Measurements from ENCODE around the gene CACNA1S.

Gene CACNA1S

DNA sequence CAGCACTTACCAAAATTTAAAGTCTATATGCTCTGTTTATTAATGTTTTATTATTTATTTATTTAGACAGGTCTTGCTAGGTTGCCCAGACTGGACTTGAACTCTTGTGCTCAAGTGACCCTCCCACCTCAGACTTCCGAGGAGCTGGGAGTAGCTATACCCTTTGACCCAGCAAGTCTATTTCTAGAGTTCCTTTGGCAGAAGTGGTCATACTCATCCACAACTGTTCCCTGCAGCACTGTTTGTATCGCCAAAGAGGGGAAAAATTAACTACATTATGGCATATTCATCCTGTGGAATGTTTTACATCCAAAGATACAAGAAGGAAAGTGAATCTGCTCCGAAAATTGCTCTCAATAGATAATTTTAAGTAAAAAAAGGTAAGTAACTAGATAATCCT lies 28.5 kb downstream of the CACNA1S start:
- TF ChIP-seq EP300 (IDR thresholded peaks at IDR 0.05; ENCODE audit: borderline replicate concordance), result no peak
- TF ChIP-seq NFIC (IDR thresholded peaks at IDR 0.05), result no peak
- no peak for TF ChIP-seq ZBTB7A (IDR thresholded peaks at IDR 0.05; ENCODE audit: low read depth)
- TF ChIP-seq TEAD4 (IDR thresholded peaks at IDR 0.05), result no peak

DNA sequence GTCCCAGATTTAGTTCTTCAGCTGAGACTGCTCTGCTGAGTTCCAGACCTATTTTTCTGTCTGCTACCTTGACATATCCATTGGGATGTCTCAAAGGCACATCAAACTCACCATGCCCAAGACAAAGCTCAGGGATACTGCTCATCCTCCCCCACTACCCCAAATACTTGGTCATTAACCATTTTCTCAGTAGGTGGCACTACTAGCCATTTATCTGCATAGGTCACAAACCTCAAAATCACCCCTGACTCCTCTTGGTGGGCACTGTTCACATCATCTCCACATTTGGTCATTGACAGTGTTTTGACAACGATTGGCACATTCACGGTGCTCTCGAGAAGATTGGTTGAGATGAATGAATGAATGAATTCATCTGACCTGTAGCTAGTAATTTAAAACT lies 32.1 kb downstream of the CACNA1S start:
- no peak for TF ChIP-seq NFIC (IDR thresholded peaks at IDR 0.05)
- TF ChIP-seq ZBTB7A (IDR thresholded peaks at IDR 0.05; ENCODE audit: low read depth), result no peak
- TF ChIP-seq, protein P1, sequence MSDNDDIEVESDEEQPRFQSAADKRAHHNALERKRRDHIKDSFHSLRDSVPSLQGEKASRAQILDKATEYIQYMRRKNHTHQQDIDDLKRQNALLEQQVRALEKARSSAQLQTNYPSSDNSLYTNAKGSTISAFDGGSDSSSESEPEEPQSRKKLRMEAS (IDR thresholded peaks at IDR 0.05), result no peak
- TF ChIP-seq EGR1 (IDR thresholded peaks at IDR 0.05), result no peak
- TF ChIP-seq EP300 (IDR thresholded peaks at IDR 0.05; ENCODE audit: borderline replicate concordance), result no peak
- TF ChIP-seq, protein P2, sequence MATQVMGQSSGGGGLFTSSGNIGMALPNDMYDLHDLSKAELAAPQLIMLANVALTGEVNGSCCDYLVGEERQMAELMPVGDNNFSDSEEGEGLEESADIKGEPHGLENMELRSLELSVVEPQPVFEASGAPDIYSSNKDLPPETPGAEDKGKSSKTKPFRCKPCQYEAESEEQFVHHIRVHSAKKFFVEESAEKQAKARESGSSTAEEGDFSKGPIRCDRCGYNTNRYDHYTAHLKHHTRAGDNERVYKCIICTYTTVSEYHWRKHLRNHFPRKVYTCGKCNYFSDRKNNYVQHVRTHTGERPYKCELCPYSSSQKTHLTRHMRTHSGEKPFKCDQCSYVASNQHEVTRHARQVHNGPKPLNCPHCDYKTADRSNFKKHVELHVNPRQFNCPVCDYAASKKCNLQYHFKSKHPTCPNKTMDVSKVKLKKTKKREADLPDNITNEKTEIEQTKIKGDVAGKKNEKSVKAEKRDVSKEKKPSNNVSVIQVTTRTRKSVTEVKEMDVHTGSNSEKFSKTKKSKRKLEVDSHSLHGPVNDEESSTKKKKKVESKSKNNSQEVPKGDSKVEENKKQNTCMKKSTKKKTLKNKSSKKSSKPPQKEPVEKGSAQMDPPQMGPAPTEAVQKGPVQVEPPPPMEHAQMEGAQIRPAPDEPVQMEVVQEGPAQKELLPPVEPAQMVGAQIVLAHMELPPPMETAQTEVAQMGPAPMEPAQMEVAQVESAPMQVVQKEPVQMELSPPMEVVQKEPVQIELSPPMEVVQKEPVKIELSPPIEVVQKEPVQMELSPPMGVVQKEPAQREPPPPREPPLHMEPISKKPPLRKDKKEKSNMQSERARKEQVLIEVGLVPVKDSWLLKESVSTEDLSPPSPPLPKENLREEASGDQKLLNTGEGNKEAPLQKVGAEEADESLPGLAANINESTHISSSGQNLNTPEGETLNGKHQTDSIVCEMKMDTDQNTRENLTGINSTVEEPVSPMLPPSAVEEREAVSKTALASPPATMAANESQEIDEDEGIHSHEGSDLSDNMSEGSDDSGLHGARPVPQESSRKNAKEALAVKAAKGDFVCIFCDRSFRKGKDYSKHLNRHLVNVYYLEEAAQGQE (IDR thresholded peaks at IDR 0.05; ENCODE audit: low read depth), result no peak
- TF ChIP-seq RAD21 (IDR thresholded peaks at IDR 0.05; ENCODE audit: low read depth), result no peak
- TF ChIP-seq TEAD4 (IDR thresholded peaks at IDR 0.05), result no peak
- no peak for TF ChIP-seq FOXM1 (IDR thresholded peaks at IDR 0.05; ENCODE audit: borderline replicate concordance, low read depth)

DNA sequence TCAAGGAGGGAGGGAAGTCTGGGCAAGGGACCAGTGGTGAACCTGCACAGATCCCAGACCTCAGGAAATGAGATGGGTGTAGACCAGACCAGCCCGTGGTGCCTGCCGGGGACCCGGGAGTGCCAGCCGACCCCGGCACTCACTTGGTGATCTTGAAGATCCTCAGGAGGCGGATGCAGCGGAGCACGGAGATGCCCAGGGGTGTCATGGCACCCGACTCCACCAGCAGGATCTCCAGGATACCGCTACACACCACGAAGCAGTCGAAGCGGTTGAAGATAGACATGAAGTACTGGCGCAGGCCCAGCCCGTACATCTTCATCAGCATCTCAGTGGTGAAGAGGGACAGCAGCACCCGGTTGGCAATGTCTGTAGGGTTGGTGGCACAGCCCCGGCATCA lies 34.5 kb downstream of the CACNA1S start:
- TF ChIP-seq EGR1 (IDR thresholded peaks at IDR 0.05), result no peak
- TF ChIP-seq, protein P1 (IDR thresholded peaks at IDR 0.05), result no peak

DNA sequence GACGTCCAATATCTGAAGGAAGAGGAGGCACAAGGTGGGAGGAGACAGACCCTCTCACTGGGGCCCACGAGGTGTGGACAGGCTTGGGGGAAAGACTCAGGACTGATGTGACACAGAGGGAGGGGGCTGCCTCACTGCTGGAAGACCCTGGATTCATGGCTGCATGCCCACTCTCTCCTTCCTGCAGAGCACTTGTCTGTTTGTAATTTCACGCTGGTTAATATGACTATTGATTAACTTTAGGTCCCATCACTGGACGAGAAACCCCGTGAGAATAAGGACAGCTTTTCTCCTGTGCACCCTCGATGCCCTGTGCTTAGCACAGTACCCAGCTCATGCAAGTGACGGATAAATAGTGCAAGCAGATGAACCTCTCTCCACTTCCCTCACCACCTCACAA lies 35.1 kb downstream of the CACNA1S start:
- no peak for TF ChIP-seq RAD21 (IDR thresholded peaks at IDR 0.05; ENCODE audit: low read depth)
- no peak for TF ChIP-seq NFIC (IDR thresholded peaks at IDR 0.05)
- no peak for TF ChIP-seq CEBPB (IDR thresholded peaks at IDR 0.05)
- TF ChIP-seq TAF1 (IDR thresholded peaks at IDR 0.05; ENCODE audit: low read depth), result no peak
- no peak for TF ChIP-seq YY1 (IDR thresholded peaks at IDR 0.05; ENCODE audit: low read depth)
- no peak for TF ChIP-seq CREB1 (IDR thresholded peaks at IDR 0.05; ENCODE audit: low read depth)
- TF ChIP-seq, protein P1 (IDR thresholded peaks at IDR 0.05), result no peak
- TF ChIP-seq, protein P2 (IDR thresholded peaks at IDR 0.05; ENCODE audit: low read depth), result no peak
- no peak for TF ChIP-seq EGR1 (IDR thresholded peaks at IDR 0.05)
- no peak for TF ChIP-seq TEAD4 (IDR thresholded peaks at IDR 0.05)
- no peak for TF ChIP-seq FOXM1 (IDR thresholded peaks at IDR 0.05; ENCODE audit: borderline replicate concordance, low read depth)
- TF ChIP-seq, protein P3, sequence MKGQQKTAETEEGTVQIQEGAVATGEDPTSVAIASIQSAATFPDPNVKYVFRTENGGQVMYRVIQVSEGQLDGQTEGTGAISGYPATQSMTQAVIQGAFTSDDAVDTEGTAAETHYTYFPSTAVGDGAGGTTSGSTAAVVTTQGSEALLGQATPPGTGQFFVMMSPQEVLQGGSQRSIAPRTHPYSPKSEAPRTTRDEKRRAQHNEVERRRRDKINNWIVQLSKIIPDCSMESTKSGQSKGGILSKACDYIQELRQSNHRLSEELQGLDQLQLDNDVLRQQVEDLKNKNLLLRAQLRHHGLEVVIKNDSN (IDR thresholded peaks at IDR 0.05), result no peak
- TF ChIP-seq EP300 (IDR thresholded peaks at IDR 0.05; ENCODE audit: borderline replicate concordance), result no peak
- no peak for TF ChIP-seq ZBTB7A (IDR thresholded peaks at IDR 0.05; ENCODE audit: low read depth)
- no peak for TF ChIP-seq TCF12 (IDR thresholded peaks at IDR 0.05; ENCODE audit: low read depth)

DNA sequence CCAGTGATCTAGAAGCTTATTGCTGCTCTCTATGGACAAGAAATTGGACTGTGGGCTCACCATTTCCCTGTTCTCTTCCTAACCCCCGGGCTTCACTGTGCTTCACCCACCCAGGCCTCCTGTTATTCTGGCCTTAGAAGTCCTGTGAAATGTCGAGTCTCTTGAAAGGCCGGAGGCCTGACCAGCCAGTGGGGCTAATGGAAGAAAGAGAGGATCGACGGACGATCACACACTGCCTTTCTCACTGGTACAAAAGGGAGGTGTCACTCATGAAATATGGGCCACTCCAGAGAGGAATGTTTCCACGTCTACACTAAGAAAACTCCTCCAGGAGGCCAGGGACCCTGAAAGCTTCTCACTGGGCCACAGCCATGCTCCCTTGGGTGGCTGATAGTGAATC lies 36.1 kb downstream of the CACNA1S start:
- no peak for TF ChIP-seq EGR1 (IDR thresholded peaks at IDR 0.05)
- TF ChIP-seq TEAD4 (IDR thresholded peaks at IDR 0.05), result no peak
- TF ChIP-seq NFIC (IDR thresholded peaks at IDR 0.05), result no peak
- no peak for TF ChIP-seq TAF1 (IDR thresholded peaks at IDR 0.05; ENCODE audit: low read depth)
- TF ChIP-seq TCF12 (IDR thresholded peaks at IDR 0.05; ENCODE audit: low read depth), result no peak
- TF ChIP-seq YY1 (IDR thresholded peaks at IDR 0.05; ENCODE audit: low read depth), result no peak

DNA sequence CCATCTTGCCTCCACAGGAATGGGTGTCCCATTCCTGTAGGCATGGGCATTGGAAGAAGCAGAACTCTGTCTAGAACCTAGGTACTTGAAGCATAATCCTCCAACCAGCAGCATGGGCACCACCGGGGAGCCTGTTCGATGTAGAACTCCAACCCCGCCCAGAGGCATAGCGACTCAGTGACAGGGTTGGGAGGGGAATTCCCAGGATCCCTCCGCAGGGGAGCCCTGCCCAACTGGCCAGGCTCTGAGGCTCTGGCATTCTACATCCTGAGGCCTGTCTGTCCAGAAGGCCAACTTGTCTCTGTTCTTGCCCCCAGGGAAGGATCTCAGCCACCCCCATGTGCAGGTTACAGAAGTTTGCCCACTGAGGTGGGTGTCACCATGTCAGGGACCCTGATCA lies 38.2 kb downstream of the CACNA1S start:
- TF ChIP-seq ZBTB7A (IDR thresholded peaks at IDR 0.05; ENCODE audit: low read depth), result no peak
- no peak for TF ChIP-seq EP300 (IDR thresholded peaks at IDR 0.05; ENCODE audit: borderline replicate concordance)
- no peak for TF ChIP-seq RAD21 (IDR thresholded peaks at IDR 0.05; ENCODE audit: low read depth)
- TF ChIP-seq NFIC (IDR thresholded peaks at IDR 0.05), result no peak
- TF ChIP-seq, protein P3 (IDR thresholded peaks at IDR 0.05), result no peak
- TF ChIP-seq TEAD4 (IDR thresholded peaks at IDR 0.05), result no peak
- no peak for TF ChIP-seq CREB1 (IDR thresholded peaks at IDR 0.05; ENCODE audit: low read depth)
- TF ChIP-seq, protein P2 (IDR thresholded peaks at IDR 0.05; ENCODE audit: low read depth), result no peak
- no peak for TF ChIP-seq EGR1 (IDR thresholded peaks at IDR 0.05)
- no peak for TF ChIP-seq CEBPB (IDR thresholded peaks at IDR 0.05)
- TF ChIP-seq, protein P1 (IDR thresholded peaks at IDR 0.05), result no peak
